Kidney tubule cell (primary cell): ENCODE results near the gene CCDC116.
"Not testable (repeated sequence)": the region's sequence is repeated elsewhere in the genome, so short reads cannot be mapped to it uniquely, and the experiment has no call there.

Source experiments
- DNase-seq: peaks from one replicate; pipeline ENCODE4 v3.0.0-alpha.2; 2018; ENCODE audit warnings: low spot score

Gene CCDC116

DNA sequence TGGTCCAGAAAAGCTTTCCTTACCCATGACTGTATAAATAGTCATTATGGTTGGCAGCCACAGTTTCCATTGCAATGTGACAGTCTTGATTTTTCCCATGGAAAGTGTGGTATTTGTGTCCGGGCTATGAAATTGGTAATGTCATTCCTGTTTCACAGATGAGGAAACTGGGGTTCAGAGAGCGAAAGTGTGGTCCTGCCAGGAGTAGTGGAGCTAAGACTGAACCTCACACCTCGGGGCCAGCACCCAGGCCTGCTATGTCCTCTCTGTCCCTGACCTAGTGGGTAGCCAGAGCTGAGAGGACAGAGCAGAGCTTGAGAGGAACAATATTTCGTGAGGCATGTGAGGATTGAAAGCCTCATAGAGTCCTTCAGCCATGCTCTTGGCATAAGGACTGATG, 1.5 kb upstream of the CCDC116 start:
- DNase-seq, result no peak

DNA sequence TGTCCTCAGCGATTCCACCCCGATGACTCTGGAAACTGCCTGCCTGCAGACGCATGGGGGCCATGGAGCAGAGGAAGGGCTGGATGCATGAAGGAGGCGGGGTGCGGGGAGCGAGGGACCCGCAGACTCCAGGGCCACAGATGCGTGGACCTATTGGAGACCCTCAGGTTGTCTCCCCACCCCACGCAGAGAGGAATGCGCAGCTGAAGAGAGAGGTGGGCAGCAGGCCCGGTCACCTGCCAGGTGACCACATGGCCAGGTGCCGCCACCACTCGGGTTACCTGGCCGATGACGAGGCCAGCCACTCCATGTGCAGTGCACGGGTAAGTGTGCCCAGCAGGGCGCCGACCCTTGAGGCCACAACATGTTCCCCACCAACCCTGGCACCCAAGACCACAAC, 371 bp downstream of the CCDC116 start:
- no peak for DNase-seq

DNA sequence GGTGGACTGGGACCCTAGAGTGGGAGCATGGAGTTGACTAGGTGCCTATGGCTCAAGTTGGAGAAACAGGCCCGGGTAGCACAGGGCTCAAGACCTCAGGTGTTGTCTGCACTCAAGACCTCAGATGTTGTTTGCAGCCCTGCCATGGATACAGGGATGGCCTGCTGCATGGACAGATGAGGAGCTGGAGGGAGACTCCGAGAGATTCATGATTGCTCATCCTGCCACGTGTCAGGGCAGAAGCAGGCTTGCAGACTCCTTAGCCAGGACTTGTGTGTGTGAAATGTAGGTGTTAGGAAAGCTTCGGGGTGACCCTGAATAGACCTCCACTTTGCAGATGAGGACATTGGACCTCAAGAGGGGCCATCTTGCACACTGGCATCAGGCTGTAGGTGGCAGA, 921 bp downstream of the CCDC116 start:
- DNase-seq, result no peak

DNA sequence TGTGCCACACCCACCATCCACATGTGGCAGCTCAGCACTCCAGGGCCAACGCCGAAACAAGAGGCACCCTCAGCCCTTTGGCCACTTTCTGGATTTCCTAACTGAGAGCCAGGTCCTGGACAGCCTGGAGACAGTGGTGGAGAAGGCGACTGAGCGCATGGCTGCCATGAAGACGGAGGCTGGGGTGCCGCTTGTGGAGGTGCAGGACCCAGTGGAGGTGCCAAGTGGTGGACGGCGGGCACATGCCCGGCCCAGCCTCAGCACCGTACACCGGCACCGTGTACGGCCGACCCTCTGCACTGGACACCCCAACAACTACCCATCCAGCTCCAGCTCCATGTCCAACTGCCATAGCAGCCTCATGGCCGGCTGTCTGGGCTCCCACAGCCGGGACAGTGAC, 1.5 kb downstream of the CCDC116 start:
- DNase-seq, result no peak

DNA sequence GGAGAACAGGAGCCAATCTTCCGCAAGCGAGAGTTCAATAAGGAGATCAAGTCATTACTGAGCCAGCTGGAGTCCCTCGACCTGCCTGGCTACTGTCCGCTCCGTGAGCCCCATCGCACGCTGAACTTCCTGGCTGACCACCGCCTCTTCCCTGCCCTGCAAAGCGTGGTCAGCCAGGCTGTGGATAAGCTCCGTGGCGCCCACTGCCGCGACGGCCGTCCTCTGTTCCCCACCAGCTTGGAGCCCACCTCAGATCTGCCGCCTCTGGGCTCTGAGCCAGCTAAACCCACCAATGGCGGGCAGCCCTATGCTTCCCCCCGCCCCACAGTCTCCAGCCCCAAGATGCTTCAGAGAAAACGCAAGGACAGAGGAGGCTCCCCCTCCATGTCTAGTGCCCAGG, 2.3 kb downstream of the CCDC116 start:
- DNase-seq, result no peak

DNA sequence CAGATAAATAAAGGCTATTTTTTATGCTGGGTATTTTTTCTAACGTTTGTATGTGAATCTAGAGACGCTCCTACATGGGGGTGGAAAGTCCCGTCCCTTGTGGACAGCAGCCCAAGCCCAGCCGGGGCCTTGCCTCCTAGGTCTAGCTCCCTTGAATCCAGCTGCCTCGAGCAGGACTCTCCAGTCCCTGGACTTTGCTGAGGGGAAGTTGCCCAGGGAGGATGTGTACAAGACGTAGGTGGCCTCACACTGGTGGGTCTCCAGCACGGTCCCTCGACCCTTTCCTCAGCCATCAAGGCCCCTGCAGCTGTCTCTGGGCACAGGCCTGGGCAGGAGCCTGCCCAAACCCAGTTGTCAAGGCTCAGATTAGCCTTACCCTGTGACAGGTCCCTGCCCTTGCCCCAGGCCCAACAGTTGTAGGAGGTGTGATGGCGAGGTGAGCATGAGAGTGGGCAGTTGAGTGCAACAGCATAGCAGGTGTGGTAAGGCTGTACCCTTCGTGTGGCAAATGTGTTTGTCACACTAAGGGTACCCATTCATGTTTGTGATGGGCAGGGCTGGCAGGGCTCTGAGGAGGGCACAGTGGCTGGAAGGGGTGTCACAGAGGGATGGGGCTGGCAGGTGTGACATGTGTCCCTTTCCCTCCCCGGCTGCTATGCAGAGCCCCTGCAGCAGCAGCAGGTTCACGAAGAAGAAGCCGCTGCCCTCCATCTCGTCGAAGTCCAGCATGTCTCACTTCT, 3.4 kb downstream of the CCDC116 start:
- no peak for DNase-seq

DNA sequence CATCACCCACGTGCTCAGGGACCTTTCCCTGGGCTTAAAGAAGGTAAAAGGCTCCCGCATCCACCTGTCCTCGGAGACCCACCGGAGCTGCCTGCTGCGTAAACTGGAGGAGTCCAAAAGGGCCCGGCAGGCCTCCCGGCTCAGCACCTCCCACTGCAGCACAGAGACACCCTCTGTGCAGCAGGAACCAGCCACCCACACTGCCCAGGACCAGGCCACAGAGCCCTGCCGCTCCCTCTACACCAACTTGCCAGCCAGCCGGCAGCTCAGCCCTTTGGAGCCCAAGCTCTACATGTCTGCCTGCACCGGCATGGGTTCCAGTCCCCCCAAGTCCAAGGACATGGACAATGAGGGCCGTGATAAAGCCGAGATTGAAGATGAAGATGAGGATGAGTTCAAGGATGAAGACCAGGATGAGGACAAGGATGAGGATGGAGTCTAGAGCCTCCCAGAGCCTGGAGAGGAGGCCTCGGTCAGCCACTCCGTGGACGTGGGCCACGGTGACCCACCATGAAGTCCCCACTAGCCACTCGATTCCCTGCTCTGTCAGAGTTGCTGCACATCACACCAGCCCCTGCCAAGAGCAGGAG, 4.2 kb downstream of the CCDC116 start:
- DNase-seq, result no peak

DNA sequence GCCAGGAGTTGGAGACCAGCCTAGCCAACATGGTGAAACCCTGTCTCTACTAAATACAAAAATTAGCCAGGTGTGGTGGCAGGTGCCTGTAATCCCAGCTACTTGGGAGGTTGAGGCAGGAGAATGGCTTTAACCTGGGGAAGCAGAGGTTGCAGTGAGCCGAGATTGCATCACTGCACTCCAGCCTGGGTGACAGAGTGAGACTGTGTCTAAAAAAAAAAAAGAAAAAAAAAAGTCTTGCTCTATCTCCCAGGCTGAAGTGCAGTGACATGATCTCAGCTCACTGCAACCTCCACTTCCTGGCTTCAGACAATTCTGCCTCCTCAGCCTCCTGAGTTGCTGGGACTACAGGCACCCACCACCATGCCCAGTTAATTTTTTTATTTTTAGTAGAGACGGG, 4.9 kb downstream of the CCDC116 start:
- DNase-seq, result not testable (repeated sequence)

DNA sequence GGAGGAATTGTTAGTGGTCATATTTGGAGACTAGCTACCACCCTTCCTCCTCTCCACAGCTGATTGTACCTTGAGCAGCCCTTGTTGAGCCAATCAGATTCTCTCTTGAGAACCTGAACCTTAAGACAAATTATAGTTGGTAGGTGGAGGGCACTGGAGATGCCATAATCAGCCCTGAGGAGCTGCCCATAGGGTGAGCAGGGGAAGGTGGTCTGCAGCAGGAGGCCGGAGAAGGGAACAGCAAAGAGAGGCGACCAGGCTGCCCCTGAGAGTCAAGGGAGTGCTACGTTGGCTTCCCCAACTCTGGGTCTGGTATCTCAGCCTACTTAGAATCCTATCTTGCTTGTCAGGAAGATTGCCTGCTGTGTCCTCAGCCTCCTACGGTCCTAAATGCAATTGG, 6.8 kb downstream of the CCDC116 start:
- no peak for DNase-seq

DNA sequence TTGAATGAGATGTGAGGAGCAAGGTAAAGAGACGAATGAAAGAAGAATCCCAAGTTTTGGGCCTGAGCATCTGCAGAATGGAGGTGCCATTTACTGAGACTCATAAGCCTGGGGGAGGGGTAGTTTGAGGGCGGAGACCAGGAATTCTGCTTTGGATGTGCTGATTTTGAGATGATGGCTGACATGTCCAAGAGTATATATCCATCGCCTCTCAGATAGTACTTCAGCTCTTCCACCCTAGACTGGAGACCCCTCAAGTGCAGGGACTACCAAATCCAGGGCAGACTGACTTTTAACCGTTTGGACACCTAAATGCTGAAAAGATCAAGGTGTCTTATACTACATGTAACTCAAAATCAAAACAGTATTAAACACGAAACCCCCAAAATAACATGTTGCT, 8.2 kb downstream of the CCDC116 start:
- no peak for DNase-seq

DNA sequence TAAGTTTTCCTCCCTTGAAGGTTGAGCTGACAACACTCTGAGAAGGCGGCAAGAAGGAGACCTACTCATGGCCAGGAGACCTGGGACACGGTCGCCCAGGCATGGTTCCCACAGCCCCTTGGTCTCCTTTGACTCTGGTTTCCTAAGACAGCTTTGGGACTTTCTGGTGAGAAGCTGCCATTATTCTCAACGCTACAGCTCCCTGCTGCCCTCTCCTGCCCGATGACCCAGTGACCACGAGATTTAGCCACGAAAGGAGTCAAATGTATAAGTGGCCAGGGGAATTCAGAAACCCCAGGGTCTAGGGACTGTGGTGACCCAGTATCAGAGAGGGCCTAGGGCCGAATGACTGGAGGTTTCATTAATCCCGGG, 8.8 kb downstream of the CCDC116 start:
- DNase-seq, result peak; percentile 65

DNA sequence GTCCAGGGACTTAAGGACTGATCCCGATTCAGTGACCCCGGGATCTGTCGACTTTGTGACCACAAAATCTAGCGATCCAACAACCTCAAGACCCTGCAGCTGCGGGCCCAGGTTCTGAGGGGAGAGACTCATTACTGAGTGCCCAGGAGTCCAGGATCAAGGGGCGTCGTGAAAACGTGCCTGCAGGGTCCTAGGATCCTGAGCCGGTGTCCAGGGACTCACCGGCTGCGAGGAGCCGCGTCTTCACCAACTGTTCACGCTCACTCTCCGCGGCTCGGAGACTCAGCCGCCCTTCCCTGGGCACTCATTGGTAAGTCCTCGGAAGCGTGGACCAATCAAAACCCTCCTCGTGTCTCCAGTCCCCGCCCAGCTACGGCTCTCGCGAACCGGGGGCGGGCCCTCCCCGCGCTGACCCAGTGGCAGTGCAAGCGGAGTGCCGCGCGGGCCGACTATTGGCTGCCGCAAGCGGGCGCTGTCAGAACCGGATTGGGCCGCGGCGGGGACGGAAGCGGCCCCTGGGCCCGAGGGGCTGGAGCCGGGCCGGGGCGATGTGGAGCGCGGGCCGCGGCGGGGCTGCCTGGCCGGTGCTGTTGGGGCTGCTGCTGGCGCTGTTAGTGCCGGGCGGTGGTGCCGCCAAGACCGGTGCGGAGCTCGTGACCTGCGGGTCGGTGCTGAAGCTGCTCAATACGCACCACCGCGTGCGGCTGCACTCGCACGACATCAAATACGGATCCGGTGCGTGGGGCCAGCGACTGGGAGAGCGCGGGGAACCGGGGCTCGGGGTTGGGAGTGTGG, 9.4 kb downstream of the CCDC116 start, which contains the start of gene SDF2L1:
Gene SDF2L1, plus strand, starts transcription at position 514 of the 795 bp plus-strand sequence. Its CDS starts 35 bp downstream, at position 549.
- DNase-seq, result peak; percentile 99

DNA sequence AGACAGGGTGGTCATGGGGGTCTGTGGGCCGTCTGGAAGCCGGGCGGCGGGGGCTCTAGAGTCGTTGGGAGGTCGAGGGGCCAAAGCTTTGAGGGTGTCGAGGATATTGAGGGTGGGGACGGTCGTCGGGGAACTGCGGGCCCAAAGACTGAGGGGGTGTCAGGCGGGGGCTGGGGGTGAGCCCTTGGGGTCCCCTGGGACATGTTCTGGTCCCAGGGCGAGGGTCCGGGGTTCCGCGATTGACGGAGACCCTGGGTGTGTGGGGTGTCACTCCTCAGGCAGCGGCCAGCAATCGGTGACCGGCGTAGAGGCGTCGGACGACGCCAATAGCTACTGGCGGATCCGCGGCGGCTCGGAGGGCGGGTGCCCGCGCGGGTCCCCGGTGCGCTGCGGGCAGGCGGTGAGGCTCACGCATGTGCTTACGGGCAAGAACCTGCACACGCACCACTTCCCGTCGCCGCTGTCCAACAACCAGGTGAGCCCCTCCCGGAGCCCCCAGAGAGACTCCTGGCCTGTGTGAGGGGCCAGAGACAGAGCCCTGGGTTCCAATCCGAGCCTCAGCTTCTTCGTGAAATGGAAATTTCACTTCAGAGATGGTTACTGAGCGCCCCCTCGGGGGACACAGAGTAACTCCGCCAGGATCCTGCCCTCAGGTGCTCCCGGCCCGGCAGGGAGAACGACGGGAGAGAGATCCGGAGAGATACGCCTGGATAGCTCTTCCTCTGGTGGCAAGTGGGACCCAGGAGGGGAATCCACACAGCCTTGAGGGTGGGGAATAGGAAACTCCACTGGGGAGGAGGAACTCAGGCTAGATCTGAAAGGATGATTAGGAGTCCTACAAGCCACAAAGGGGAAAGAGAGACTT, 10.3 kb downstream of the CCDC116 start:
- peak; percentile 80 for DNase-seq

DNA sequence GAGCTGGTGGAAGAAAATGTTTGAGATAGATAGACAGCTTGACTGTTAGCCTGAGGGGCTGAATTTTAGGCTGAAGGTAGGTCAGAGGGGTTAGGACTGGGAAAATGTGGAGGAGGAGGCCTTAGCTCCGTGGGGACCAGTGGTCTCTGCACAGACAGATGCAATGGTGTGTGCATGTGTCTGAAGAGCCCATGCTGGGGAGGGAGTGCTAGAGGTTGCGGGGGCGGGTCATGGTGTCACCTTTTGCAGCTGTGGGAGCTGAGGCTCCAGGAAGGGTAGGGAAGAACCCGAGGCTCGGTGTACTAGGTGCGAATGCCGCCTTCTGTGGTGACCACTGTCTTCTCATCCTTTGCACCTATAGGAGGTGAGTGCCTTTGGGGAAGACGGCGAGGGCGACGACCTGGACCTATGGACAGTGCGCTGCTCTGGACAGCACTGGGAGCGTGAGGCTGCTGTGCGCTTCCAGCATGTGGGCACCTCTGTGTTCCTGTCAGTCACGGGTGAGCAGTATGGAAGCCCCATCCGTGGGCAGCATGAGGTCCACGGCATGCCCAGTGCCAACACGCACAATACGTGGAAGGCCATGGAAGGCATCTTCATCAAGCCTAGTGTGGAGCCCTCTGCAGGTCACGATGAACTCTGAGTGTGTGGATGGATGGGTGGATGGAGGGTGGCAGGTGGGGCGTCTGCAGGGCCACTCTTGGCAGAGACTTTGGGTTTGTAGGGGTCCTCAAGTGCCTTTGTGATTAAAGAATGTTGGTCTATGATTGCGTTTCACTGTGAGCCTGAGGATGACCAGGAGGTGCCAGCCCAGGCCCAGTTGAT, 11.2 kb downstream of the CCDC116 start:
- no peak for DNase-seq

DNA sequence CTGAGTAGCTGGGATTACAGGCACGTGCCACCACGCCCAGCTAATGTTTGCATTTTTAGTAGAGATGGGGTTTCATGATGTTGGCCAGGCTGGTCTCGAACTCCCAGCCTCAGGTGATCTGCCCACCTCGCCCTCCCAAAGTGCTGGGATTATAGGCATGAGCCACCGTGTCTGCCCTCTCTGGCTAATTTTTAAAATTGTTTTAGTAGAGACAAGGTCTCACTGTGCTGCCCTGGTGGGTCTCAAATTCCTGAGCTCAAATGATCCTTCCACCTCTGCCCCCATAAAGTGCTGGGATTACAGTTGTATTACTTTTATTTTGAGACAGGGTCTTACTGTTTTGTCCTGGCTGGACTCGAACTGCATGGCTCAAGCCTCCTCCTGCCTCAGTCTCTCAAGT, 13.0 kb downstream of the CCDC116 start:
- not testable (repeated sequence) for DNase-seq

DNA sequence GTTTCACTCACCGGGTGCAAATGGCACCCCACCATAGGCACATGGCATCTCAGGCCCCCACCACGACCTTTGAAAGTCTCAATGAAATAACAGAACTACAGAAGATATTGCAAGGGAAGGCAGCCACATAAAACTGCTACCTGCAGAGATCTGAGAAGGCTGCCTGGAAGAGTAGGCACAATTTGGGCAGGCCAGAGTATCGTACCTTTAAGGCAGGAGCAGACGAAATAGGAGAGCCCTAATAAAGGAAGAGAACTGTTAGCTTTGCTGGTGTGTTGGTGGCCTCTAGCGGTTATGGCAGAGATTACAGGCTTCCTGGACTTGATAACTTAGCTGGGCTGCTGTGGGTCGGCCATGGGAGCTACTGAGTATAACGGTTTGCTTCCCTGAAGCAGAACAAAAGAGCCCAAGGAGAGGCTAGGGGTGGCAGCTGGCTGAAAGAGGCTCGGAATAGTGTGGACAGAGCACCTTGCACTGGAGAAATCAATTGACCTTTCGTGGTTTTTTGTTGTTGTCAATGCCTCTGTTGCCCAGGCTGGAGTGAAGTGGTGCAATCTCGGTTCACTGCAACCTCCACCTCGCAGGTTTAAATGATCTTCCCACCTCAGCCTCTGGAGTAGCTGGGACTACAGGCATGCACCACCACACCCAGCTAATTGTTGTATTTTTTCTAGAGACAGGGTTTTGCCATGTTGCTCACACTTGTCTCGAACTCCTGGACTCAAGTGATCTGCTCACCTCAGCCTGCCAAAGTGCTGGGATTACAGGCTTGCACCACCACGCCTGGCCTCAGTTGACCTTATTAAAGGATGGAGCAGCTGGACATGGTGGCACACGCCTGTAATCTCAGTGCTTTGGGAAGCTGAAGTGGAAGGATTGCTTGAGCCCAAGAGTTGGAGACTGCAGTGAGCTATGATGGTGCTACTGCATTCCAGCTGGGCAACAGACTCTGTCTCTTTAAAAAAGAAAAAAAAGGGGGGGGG, 14.3 kb downstream of the CCDC116 start:
- peak; percentile 78 for DNase-seq

DNA sequence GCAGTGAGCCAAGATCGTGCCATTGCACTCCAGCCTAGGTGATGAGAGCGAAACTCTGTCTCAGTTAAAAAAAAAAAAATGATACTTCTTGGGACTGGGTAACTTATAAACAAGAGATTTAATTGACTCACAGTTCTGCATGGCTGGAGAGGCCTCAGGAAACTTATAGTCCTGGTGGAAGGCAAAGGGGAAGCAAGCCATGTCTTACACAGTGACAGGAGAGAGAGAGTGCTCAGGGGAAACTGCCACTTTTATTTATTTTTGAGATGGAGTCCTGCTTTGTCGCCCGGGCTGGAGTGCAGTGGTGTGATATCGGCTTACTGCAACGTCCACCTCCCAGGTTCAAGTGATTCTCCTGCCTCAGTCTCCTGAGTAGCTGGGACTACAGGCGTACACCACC, 17.7 kb downstream of the CCDC116 start:
- peak; percentile 53 for DNase-seq

DNA sequence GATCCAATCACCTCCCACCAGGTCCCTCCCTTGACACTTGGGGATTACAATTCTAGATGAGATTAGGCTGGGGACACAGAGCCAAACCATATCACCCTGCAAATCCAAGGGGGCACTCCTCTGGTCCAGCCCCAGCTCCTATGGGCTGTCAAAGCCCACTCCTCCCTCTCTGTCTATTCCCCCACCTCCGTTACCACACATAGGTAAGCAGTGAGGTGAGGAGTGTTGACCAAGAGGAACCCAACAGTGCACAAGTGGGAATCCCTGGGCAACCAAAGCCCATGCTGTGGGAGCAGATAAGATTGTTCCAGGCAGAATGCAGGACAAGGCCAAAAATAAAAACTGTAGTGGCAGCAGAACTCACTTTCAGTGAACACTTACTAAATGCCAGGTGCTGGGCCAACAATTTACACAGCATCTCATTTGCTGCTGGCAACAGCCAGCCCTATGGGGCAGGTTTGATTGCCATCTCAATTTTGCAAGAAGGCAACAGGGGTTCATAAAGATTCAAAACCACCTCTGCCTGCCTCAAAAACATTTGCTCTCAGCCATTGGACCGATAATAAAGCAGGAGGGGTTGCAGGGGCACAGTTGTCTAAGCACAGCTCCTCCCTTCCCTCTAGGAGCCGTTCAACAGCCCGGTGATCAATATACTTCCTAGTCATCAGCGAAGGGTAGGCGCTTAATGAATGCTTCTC, 18.4 kb downstream of the CCDC116 start:
- no peak for DNase-seq

DNA sequence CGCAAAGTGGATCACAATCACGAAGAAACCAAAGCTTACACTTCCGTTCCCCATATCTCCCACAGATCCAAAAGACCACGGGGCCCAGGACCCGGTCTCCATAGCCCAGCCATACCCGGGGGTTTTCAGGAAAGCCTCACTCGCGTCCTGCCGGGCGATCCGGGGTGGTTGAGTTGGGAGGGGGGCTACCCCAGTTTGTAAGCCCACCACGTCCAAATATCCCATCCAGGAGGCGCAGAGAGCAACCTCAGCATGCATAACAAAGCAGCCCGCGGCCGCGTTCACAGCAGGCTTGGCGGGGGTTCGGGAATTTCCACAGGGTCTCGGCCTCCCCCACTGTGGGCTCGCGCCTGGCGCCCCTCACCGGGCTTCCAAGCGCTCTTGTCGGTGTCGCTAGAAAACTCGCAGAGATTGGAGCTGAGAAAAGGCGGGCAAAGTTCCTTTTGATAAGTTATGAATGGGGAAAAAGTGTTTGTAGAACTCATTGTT, 19.0 kb downstream of the CCDC116 start:
- DNase-seq, result no peak
